ENCODE measurements around the gene BEST2. TPM values are rescaled to one million over a fixed set of nuclear protein-coding genes. Genes with fewer than 3 reads are reported as not detected.

BEST2 gene
- not detected for total RNA-seq

DNA sequence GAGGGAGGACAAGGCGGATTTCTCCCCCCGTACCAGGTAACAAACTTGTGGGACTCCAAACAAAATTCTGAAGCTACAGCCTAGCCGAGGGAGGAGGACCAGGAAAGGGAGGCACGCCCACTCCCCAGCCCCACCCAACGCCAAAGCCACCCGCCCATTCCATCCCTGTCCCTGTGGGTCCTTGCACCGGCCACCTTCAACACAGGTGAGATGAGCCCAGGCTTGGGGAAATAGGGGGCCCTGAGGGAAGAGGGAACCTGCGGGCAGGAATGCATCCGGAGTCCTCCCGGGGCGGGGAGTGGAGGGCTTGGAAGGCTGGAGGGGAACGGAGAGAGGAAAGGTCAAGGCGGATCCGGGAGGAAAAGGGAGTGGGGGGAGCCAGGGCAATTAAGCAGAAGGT, at the start of gene BEST2:
TSS of gene BEST2 (plus strand) at position 157 of the 400 bp plus-strand sequence. CDS start 802 bp downstream, outside the sequence.

DNA sequence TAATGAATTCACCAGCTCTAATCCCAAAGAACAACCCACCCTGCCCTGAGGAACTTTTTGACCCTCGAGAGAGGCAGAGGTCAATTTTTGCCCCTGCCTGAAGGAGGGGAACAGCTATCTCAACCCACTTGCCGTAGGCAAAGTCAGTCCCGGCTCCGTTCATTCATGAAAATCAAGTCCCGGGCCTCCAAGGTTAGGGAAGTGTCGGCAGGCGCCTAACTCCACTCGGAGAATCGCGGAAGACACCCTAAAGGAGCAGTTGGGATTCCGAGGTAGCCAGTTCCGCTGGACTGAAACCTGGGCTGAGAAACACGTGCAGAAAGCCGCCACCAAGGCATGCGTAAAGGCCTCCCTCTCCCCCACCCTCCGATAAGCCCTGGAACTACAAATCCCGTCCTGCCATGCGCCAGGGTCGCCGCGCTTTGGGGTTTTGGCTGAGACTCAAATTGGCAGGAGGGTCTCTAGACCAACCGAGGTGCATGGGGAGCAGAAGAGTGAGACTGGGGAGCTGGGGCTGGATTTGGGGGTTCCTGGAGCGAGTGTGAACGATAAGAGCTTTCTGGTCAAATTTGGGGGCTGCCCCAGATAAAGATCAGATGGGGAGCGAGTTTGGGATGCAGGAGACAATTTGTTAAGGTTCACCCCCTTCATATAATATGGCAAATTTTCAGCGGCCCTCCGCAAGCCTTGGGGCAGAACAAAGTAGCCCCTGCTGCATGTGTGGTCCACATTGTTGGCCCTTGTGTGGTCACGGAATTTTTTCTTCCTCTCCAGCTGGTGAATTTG, 27.8 kb upstream of the BEST2 start, which contains the start of gene TNPO2:
TSS of gene TNPO2 (minus strand) at position 292 of the 786 bp plus-strand sequence. CDS start 2,955 bp downstream, outside the sequence.

DNA sequence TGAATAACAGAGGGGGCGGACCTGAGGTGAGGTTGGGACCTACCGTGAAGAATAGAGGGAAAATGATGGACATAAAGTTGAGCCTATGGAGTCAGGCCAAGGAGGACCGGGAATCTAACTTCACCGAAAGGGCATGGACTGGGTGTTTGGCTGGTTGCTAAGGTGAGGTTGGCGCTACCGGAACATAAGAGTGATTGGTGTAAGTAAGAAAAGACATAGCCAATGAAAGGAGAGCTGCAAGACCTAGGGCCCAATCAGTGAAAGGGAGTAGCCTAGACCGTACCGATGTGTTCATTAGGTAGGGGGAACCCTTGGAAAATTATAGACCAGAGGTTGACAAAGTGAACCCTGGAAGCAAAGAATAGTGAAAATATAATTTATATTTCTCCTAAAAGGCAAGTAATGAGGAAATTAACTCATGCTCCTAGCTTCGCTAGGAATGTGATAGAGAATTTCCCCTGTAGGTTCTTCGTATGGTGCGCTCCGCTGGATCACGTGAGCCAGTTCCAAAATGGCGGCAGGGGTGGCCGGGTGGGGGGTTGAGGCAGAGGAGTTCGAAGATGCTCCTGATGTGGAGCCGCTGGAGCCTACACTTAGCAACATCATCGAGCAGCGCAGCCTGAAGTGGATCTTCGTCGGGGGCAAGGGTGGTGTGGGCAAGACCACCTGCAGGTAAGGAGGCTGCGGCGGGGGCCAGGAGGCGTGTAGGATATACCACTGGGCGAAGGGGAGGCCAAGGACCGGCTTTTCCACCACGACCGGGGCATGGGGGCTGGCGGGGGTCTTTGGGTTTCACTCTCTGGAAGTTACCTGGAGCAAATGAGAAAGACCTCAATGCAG, 14.4 kb upstream of the BEST2 start, which contains the start of gene GET3:
TSS of gene GET3 (plus strand) at position 503 of the 840 bp plus-strand sequence. CDS start at position 512, 9 bp downstream.

DNA sequence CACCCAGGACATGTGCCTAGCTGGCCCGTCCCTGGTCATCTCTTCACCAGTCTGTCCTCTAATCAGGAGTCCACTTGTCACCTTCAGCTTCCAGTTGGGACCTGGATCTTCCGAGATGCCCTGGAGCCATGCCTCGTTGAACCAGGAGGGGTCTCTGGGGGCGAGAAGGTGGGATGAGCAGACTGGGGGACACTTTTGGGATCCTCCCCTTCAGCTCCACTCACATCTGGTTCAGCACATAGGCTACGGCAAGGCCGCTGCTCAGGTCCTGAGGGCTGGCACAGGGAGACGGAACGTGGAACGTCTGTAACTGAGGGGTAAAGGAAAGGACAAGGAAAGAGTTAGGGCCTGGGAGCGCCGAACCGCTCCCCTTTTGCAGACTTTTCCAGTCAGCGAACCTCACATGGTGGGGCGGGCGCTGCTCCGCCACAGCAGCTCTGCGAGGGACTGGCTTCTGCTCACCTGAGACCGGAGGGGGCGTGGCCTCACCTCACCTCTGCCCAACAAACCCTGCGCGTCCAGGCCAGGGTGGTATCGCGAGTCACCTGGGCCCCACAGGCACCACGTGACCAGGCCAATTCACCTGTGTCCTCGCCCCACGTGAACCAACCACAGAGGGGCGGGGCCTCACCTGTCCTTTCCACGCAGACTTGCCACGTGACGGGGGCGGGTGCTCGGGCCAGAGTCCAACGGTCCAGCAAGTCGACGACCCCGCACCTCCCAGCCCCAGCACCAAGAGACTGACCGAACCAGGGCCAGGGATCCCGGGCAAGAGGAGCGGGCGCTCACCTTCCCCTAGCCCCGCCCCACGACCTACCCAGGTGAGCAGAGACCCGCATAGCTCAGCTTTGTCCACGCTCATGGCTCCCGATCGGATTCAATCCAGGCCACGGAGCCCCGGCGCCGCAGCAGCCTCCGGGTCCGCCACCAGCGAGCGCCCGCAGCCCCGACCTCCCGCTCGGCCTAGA, 23.3 kb downstream of the BEST2 start, which contains the start of gene HOOK2:
TSS of gene HOOK2 (minus strand) at position 965 of the 968 bp plus-strand sequence. CDS start at position 862, 103 bp downstream.

DNA sequence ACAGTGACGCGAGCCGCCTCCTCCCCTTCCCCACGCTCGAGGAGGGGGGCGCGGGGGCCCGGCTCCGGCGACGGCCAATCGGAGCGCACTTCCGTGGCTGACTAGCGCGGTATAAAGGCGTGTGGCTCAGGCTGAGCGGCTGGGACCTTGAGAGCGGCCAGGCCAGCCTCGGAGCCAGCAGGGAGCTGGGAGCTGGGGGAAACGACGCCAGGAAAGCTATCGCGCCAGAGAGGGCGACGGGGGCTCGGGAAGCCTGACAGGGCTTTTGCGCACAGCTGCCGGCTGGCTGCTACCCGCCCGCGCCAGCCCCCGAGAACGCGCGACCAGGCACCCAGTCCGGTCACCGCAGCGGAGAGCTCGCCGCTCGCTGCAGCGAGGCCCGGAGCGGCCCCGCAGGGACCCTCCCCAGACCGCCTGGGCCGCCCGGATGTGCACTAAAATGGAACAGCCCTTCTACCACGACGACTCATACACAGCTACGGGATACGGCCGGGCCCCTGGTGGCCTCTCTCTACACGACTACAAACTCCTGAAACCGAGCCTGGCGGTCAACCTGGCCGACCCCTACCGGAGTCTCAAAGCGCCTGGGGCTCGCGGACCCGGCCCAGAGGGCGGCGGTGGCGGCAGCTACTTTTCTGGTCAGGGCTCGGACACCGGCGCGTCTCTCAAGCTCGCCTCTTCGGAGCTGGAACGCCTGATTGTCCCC, 39.9 kb downstream of the BEST2 start, which contains the start of gene JUNB:
TSS of gene JUNB (plus strand) at position 142 of the 706 bp plus-strand sequence. CDS start at position 428, 286 bp downstream.

DNA sequence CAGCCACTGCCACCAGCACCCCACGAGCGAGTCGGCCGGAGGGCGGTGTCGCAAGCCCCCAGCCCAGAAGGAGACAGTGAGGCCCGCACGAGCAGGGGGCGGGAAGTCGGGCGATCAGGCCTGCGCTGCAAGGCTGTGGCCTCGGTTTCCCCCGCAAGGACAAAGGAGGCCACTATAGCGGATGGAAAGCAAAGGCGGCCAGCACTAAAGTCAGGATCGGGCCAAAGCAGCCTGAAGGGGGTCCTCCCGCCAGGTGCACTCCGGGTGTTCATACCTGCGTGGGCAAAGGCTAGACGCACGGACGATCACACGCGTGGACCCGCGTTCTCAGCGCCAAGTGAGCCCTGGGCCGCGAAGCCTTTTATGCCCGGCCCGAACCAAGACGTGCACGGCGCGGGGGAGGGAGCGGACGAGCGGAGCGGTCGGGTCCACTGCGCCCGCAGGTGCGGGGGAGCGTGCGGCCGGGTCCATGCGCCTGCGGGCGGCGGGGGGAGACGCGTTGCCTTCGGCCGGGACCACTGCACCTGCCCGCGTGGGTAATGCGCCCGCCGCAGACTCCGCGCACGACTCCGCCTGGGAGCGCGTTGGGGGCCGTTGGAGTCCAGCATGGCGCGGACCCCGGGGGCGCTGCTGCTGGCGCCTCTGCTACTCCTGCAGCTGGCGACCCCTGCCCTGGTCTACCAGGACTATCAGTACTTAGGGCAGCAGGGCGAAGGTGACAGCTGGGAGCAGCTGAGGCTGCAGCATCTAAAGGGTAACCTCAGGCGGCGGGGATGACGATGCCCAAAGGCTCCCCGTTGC, 50.1 kb downstream of the BEST2 start, which contains the start of the genes PRDX2 and THSD8:
TSS of gene PRDX2 (minus strand) at position 335 of the 801 bp plus-strand sequence. CDS start 539 bp downstream, outside the sequence.
TSS of gene THSD8 (plus strand) at position 604 of the 801 bp plus-strand sequence. CDS start at position 607, 3 bp downstream.

DNA sequence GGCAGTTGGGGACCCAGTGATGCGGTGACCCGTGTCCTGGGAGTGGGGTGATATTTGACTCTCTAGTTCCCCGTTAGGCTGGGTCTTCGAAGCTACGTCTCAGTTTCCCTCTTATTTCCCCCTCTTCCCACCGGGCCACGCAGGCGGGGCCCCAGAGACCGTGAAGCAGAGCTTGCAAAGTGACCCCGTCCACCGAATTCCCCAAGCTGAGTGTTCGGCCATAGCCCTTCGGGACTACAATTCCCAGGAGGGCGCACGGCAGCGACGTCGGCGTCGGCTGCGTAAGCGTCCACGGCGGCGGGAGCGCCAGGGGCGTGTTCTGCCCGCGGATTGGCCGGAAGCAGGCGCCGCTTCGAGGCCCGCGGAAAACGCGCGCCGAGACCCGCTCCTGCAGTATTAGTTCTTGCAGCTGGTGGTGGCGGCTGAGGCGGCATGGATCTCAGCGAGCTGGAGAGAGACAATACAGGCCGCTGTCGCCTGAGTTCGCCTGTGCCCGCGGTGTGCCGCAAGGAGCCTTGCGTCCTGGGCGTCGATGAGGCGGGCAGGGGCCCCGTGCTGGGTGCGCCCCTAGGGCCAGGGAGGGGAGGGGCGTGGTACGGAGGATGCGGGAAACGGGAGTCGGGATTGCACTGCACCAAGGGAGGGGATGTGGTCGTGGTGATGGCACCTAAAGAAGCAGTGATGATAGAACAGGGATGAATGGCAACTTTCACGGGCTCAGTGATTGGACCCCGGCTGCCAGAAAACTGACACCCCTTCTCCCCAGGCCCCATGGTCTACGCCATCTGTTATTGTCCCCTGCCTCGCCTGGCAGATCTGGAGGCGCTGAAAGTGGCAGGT, 54.9 kb downstream of the BEST2 start, which contains the start of gene RNASEH2A:
TSS of gene RNASEH2A (plus strand) at position 343 of the 840 bp plus-strand sequence. CDS start at position 433, 90 bp downstream.

Small RNAs within 50 kb of the gene (small RNA-seq; reads per million reads assigned to genes)
- not detected for gene MIR5684 (ENCODE audit: low replicate concordance)
- gene SNORD41 (ENCODE audit: low replicate concordance) = 93.2 reads per million, percentile 97 among the genes with 10 or more reads in this experiment

Other genes starting within 250 kb of the BEST2 start
- gene ZNF564, start 200.3 kb upstream of the BEST2 start, total RNA-seq = 24.9 TPM
- 11.2 TPM for gene ZNF490, start 141.0 kb upstream of the BEST2 start, total RNA-seq
- 21.5 TPM for gene ZNF791, start 140.9 kb upstream of the BEST2 start, total RNA-seq
- gene MAN2B1, start 85.0 kb upstream of the BEST2 start, total RNA-seq = 52.4 TPM
- 12.7 TPM for gene WDR83, start 85.0 kb upstream of the BEST2 start, total RNA-seq
- gene DHPS, start 69.9 kb upstream of the BEST2 start, total RNA-seq = 85.2 TPM
- gene GNG14, start 63.8 kb upstream of the BEST2 start, total RNA-seq = not detected
- gene FBXW9, start 55.2 kb upstream of the BEST2 start, total RNA-seq = 13.4 TPM
- 75.0 TPM for gene TNPO2, start 27.9 kb upstream of the BEST2 start, total RNA-seq
- gene TRIR, start 17.1 kb upstream of the BEST2 start, total RNA-seq = 87.8 TPM
- gene GET3, start 14.3 kb upstream of the BEST2 start, total RNA-seq = 48.2 TPM
- 55.4 TPM for gene HOOK2, start 23.8 kb downstream of the BEST2 start, total RNA-seq
- gene JUNB, start 39.7 kb downstream of the BEST2 start, total RNA-seq = 219 TPM
- 324 TPM for gene PRDX2, start 50.0 kb downstream of the BEST2 start, total RNA-seq
- not detected for gene THSD8, start 50.3 kb downstream of the BEST2 start, total RNA-seq
- 14.4 TPM for gene RNASEH2A, start 54.8 kb downstream of the BEST2 start, total RNA-seq
- not detected for gene RTBDN, start 82.8 kb downstream of the BEST2 start, total RNA-seq
- gene MAST1, start 86.7 kb downstream of the BEST2 start, total RNA-seq = 1.1 TPM
- 15.4 TPM for gene DNASE2, start 129.7 kb downstream of the BEST2 start, total RNA-seq
- 7.1 TPM for gene KLF1, start 135.4 kb downstream of the BEST2 start, total RNA-seq
- 45.0 TPM for gene GCDH, start 139.4 kb downstream of the BEST2 start, total RNA-seq
- 1.4 TPM for gene SYCE2, start 167.5 kb downstream of the BEST2 start, total RNA-seq
- gene FARSA, start 181.9 kb downstream of the BEST2 start, total RNA-seq = 49.1 TPM
- 525 TPM for gene CALR, start 186.8 kb downstream of the BEST2 start, total RNA-seq
- gene RAD23A, start 194.1 kb downstream of the BEST2 start, total RNA-seq = 77.2 TPM
- gene GADD45GIP1, start 205.4 kb downstream of the BEST2 start, total RNA-seq = 19.3 TPM
- gene DAND5, start 217.8 kb downstream of the BEST2 start, total RNA-seq = not detected
- gene NFIX, start 243.7 kb downstream of the BEST2 start, total RNA-seq = 48.9 TPM